Peyer's patch (tissue), 4 donors: ENCODE measurements around the gene GNAS. TPM values are rescaled to one million over a fixed set of nuclear protein-coding genes. Genes with fewer than 3 reads are reported as not detected.

ENCODE experiments used
- DNase-seq, 3 donors: peaks; one replicate each; pipeline ENCODE4 v3.0.0-alpha.2; 2017 to 2019
- H3K27ac ChIP-seq, 4 donors: fragments of 200-600 bp; sonication (generic); one replicate each; pipeline ENCODE4 v1.5.1; 2016 to 2019
- H3K27me3 ChIP-seq, 2 donors: fragments of 200-600 bp; sonication (generic); one replicate each; pipeline ENCODE4 v1.5.1; 2019
- H3K36me3 ChIP-seq, 3 donors: fragments of 200-600 bp; sonication (generic); one replicate each; pipeline ENCODE4 v1.5.1; 2016 to 2019
- H3K4me1 ChIP-seq, 4 donors: fragments of 200-600 bp; sonication (generic); one replicate each; pipeline ENCODE4 v1.5.1; 2016 to 2019
- H3K4me3 ChIP-seq, 4 donors: fragments of 200-600 bp; sonication (generic); 1 replicate in 3 of 4; 2 replicates in 1 of 4; pipeline ENCODE4 v1.5.1; 2016 to 2019; ENCODE audit warnings: mild to moderate bottlenecking in 1 of 4
- H3K9me3 ChIP-seq, 4 donors: fragments of 200-600 bp; sonication (generic); one replicate each; pipeline ENCODE4 v1.5.1; 2016 to 2019; ENCODE audit warnings: mild to moderate bottlenecking in 1 of 4
- POLR2A ChIP-seq, 2 donors: fragments of 450-650 bp; IDR thresholded peaks; one replicate each; pipeline ENCODE4 v1.5.1; 2017; ENCODE audit warnings: antibody characterized with exemption in 2 of 2, mild to moderate bottlenecking in 2 of 2, moderate library complexity in 2 of 2
- total RNA-seq, 4 donors: library from RNA; depleted of rRNA; stranded (reverse); fragments of >200 nt; gene quantifications; one replicate each; pipeline ENCODE4 v1.1.0, GENCODE V29; 2016
- TF ChIP-seq, protein P1 (sequence below), 6 experiments: fragments of 450-650 bp in 4 of 6; fragments of 200-600 bp in 2 of 6; sonication (generic) in 1 of 6; IDR thresholded peaks; one replicate each; pipeline ENCODE4 v1.5.1; 2017 to 2019; ENCODE audit warnings: antibody characterized with exemption in 6 of 6, mild to moderate bottlenecking in 3 of 6, moderate library complexity in 1 of 6

The GNAS gene
- total RNA-seq, 4 donors from 2014 or later = 382 to 889 (median 658) TPM

DNA sequence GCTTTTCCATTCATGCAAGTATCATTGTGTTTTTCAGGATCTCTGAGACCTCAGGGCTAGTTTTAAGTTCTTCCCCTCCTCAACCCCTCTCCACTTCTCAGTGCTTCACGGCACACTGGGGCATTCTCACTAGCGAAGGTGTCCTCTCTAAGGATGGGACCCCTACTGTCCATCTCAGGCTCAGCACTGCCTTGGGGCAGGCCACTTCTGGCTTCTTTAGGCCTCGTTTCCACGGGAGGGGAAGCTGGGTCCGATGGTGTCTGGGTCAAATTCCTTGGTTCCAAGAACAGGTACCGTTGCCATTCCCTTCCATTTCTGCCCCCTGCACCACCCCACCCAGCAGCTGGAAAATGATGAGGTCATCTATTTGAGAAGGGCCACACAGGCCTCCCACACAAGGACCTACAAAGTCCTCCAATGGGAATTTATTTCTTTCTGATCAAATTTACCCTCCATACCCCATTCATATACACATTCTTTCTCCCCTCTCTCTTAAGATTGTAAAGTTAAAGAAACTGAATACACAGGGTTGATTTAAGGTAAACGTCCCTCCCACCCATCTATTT, 17.2 kb downstream of the GNAS start:
- Histone ChIP-seq H3K4me1 (no peaks in the 10 kb centered on the region), H3K36me3 (no peaks in the 10 kb centered on the region), H3K27me3 (no peaks in the 10 kb centered on the region), H3K4me3 (no peak overlapping the region), H3K9me3 (no peaks in the 10 kb centered on the region), H3K27ac (no peak overlapping the region)
- TF ChIP-seq, protein P1, sequence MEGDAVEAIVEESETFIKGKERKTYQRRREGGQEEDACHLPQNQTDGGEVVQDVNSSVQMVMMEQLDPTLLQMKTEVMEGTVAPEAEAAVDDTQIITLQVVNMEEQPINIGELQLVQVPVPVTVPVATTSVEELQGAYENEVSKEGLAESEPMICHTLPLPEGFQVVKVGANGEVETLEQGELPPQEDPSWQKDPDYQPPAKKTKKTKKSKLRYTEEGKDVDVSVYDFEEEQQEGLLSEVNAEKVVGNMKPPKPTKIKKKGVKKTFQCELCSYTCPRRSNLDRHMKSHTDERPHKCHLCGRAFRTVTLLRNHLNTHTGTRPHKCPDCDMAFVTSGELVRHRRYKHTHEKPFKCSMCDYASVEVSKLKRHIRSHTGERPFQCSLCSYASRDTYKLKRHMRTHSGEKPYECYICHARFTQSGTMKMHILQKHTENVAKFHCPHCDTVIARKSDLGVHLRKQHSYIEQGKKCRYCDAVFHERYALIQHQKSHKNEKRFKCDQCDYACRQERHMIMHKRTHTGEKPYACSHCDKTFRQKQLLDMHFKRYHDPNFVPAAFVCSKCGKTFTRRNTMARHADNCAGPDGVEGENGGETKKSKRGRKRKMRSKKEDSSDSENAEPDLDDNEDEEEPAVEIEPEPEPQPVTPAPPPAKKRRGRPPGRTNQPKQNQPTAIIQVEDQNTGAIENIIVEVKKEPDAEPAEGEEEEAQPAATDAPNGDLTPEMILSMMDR (IDR thresholded peaks at IDR 0.05) = no peak
- TF ChIP-seq POLR2A (IDR thresholded peaks at IDR 0.05) = no peak
- no peak for DNase-seq

DNA sequence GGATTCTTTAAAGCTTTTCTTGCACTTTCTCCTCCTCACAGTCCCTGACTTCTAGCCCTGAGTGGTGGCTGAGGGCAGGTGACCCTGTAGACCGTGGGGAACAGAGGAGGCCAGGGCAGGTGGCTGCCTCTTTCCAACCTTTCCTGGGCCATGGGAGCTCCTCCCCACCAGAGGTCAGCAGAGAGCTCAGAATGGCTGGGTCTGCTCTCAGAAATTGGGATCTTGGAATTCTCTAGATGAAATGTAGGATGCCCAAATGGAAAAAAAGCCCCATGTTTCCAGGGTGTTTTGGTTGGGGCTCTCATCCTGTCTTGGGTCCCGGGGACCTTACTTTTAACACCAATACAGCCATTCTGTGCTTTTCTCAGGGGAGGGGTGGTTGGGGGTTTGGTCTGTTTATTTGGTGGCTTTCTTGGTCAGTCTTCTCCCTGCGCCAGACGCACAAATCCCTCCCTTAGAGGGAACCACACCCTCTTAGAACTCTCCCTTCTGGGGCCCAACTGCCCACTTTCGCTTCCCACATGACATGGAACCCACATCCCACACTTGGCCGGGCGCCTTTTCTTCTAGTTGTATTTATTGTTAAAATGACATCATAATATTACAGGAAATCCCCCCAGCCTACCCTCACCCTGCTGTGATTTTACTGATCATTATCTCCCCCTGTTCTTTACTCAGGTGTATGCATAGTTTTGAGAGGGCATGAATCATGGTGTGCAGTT, 17.9 kb downstream of the GNAS start:
- H3K4me1 ChIP-seq = no peaks in the 10 kb centered on the region
- no peaks in the 10 kb centered on the region for H3K27me3 ChIP-seq
- no peaks in the 10 kb centered on the region for H3K36me3 ChIP-seq
- TF ChIP-seq POLR2A (IDR thresholded peaks at IDR 0.05) = no peak
- TF ChIP-seq, protein P1 (IDR thresholded peaks at IDR 0.05) = peak; percentile 66 to 84 (median 79)
- peak; percentile 62 to 84 (median 69) for DNase-seq
- H3K9me3 ChIP-seq = no peaks in the 10 kb centered on the region
- H3K27ac ChIP-seq = no peak overlapping the region
- no peak overlapping the region for H3K4me3 ChIP-seq

DNA sequence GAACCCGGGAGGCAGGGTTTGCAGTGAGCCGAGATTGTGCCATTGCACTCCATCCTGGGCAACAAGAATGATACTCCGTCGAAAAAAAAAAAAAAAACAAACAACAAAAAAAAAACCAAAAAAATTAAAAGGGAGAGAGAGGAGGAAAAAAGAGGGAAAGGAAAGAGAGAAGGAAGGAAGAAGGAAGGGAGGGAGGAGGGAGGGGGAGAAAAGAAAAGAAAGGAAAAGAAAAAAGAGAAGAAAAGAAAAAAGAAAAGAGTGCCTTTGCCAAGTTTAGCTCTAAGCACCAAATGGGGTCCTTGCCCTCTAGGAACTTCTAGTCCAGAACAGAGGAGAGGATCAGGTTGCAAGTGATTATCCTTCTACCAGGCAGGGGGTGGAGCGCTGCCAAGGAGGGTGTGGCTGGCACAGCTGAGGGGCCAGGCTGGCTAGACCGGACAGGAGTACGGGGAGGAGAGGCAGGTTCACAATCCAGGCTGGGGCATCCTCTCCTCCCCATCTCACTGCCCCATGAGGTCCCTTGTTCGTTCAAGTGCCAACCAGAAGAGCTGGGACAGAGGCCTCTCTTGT, 19.1 kb downstream of the GNAS start:
- Histone ChIP-seq H3K27me3 (no peaks in the 10 kb centered on the region), H3K27ac (no peak overlapping the region), H3K36me3 (no peaks in the 10 kb centered on the region), H3K9me3 (no peaks in the 10 kb centered on the region), H3K4me3 (no peak overlapping the region), H3K4me1 (no peaks in the 10 kb centered on the region)
- no peak for DNase-seq
- TF ChIP-seq POLR2A (IDR thresholded peaks at IDR 0.05) = no peak
- TF ChIP-seq, protein P1 (IDR thresholded peaks at IDR 0.05) = no peak

GRCh38 chr20:58874469-58874868, 22.0 kb downstream of the GNAS start:
- no peak for DNase-seq
- Histone ChIP-seq H3K27ac (no peak overlapping the region), H3K36me3 (no peaks in the 10 kb centered on the region), H3K4me3 (no peak overlapping the region), H3K27me3 (no peaks in the 10 kb centered on the region), H3K4me1 (no peaks in the 10 kb centered on the region), H3K9me3 (no peaks in the 10 kb centered on the region)
- no peak for TF ChIP-seq POLR2A (IDR thresholded peaks at IDR 0.05)
- TF ChIP-seq, protein P1 (IDR thresholded peaks at IDR 0.05) = no peak

DNA sequence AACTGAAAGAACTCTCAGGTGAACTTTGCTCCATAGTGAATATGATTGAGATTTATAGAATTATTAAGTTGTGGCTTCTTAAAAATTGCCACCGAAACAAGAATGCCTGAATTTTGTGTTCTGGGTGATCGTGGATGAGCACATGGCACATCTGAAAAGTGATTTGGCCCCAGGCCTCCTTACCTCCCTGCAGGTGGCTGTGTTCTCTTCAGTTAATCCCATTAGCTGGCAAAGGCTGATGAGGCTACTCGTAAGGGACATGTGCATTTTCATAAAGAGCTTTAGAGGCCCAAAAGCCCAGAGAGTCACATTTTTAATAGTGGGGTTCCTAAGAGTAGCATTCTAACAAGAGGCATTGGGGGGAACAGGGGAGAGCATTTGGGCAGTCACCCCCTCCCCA, 22.6 kb downstream of the GNAS start:
- Histone ChIP-seq H3K36me3 (no peaks in the 10 kb centered on the region), H3K4me3 (no peak overlapping the region), H3K27ac (no peak overlapping the region), H3K9me3 (no peaks in the 10 kb centered on the region), H3K27me3 (no peaks in the 10 kb centered on the region), H3K4me1 (no peaks in the 10 kb centered on the region)
- no peak for TF ChIP-seq POLR2A (IDR thresholded peaks at IDR 0.05)
- TF ChIP-seq, protein P1 (IDR thresholded peaks at IDR 0.05) = no peak
- no peak for DNase-seq
